CD4-positive, alpha-beta T cell (primary cell): ENCODE measurements around the gene PMF1. TPM values are rescaled to one million over a fixed set of nuclear protein-coding genes. Genes with fewer than 3 reads are reported as not detected.

Source experiments
- ATAC-seq: fragments of 200-7000 bp; cut with Tn5 transposase; one replicate; pipeline ENCODE4 v1.10.0; 2022; ENCODE audit warnings: mild to moderate bottlenecking; ENCODE audit not compliant: poor library complexity
- CTCF ChIA-PET: fragments of 350-600 bp; sonication (Branson Sonifier 250); formaldehyde crosslinking; loops from one replicate; lab custom pipeline; 2021; ENCODE audit warnings: antibody characterized with exemption, inconsistent platforms; lab: Charles Lee
- POLR2A ChIA-PET: fragments of 350-600 bp; sonication (Branson Sonifier 250); formaldehyde crosslinking; loops from one replicate; lab custom pipeline; 2021; ENCODE audit warnings: antibody characterized with exemption, inconsistent platforms; lab: Charles Lee
- DNase-seq, 14 experiments: peaks; one replicate each; pipeline ENCODE4 v3.0.0-alpha.2; 2013 to 2020; ENCODE audit warnings: mixed read lengths in 2 of 14
- H3K27ac ChIP-seq, 2 donors: one replicate each; pipeline versions ENCODE4 v1.5.1 to v1.7.0; 2013; ENCODE audit warnings: low read length in 2 of 2, low read depth in 1 of 2, mild to moderate bottlenecking in 1 of 2
- H3K27me3 ChIP-seq, 2 experiments: 1 replicate in 1 of 2; 2 replicates in 1 of 2; pipeline versions ENCODE4 v1.6.1 to v1.7.0; 2013; ENCODE audit warnings: low read length in 2 of 2, control low read depth in 1 of 2, mild to moderate bottlenecking in 1 of 2, moderate library complexity in 1 of 2; ENCODE audit not compliant: insufficient read depth in 2 of 2, control insufficient read depth in 1 of 2
- H3K36me3 ChIP-seq: one replicate; pipeline ENCODE4 v1.6.1; 2013; ENCODE audit warnings: low read length, control low read depth; ENCODE audit not compliant: insufficient read depth
- H3K4me1 ChIP-seq: one replicate; pipeline ENCODE4 v1.6.1; 2013; ENCODE audit warnings: low read length, control low read depth; ENCODE audit not compliant: insufficient read depth
- H3K4me3 ChIP-seq: one replicate; pipeline ENCODE4 v1.5.1; 2013; ENCODE audit warnings: mild to moderate bottlenecking, low read length, moderate library complexity
- H3K9me3 ChIP-seq, 2 experiments: 1 replicate in 1 of 2; 2 replicates in 1 of 2; pipeline versions ENCODE4 v1.6.1 to v1.7.0; 2013; ENCODE audit warnings: low read length in 2 of 2, mild to moderate bottlenecking in 2 of 2, control low read depth in 1 of 2, moderate library complexity in 1 of 2; ENCODE audit not compliant: control insufficient read depth in 1 of 2, insufficient read depth in 1 of 2
- H3K27ac Mint-ChIP-seq: one replicate; pipeline ENCODE4 v1.8.0; 2020; ENCODE audit warnings: mixed read lengths
- H3K27me3 Mint-ChIP-seq: one replicate; pipeline ENCODE4 v1.8.0; 2021; ENCODE audit warnings: mixed read lengths
- H3K36me3 Mint-ChIP-seq: one replicate; pipeline ENCODE4 v1.8.0; 2021; ENCODE audit warnings: low read depth, mixed read lengths
- H3K4me1 Mint-ChIP-seq: one replicate; pipeline ENCODE4 v1.8.0; 2021; ENCODE audit warnings: low read depth, mixed read lengths
- H3K4me3 Mint-ChIP-seq: one replicate; pipeline ENCODE4 v1.8.0; 2020; ENCODE audit warnings: mild to moderate bottlenecking, mixed read lengths
- H3K9me3 Mint-ChIP-seq: one replicate; pipeline ENCODE4 v1.8.0; 2020; ENCODE audit warnings: mixed read lengths
- CTCF ChIP-seq: fragments of 200-600 bp; IDR thresholded peaks from one replicate; pipeline ENCODE4 v1.8.0; 2022; ENCODE audit warnings: antibody characterized with exemption, mild to moderate bottlenecking
- intact Hi-C, 2 experiments: fragments of 100-400 bp; cut with DNase I in 1 of 2; cut with micrococcal nuclease in 1 of 2; formaldehyde crosslinking; loops; one replicate each; pipeline versions ENCODE4 v1.15.1 to v1.9.0; 2023 to 2025; cut with DNase I, micrococcal nuclease
- total RNA-seq, 174 experiments: library from RNA in 2 of 174; stranded (reverse) in 2 of 174; gene quantifications; one replicate each; pipeline ENCODE4 v1.2.3 and lab custom pipeline; 2021 to 2026

Gene PMF1
- total RNA-seq, 2 experiments from 2014 or later = 58.0 to 61.2 TPM

- CTCF ChIA-PET = no interaction called here
- POLR2A ChIA-PET = interaction anchor here (3.7 kb wide), 1 partner anchor 17 kb away, joined by 46 read pairs; the partner anchor contains the start of gene PMF1
- Mint-ChIP-seq H3K4me3 (peak overlapping the region; percentile 95), H3K27me3 (no peaks in the 10 kb centered on the region), H3K9me3 (no peaks in the 10 kb centered on the region), H3K4me1 (peaks cover 58% of the 10 kb centered on the region), H3K36me3 (peaks cover 51% of the 10 kb centered on the region), H3K27ac (no peak overlapping the region)
- no peaks in the 10 kb centered on the region for H3K27me3 ChIP-seq
- intact Hi-C loops = no loop called here
- DNase-seq (no peak), ATAC-seq (no peak)
- peaks cover 40% of the 10 kb centered on the region for H3K36me3 ChIP-seq
- TF ChIP-seq CTCF = no peak
- no peaks in the 10 kb centered on the region for H3K9me3 ChIP-seq
- no peak overlapping the region for H3K4me3 ChIP-seq
- no peak overlapping the region for H3K27ac ChIP-seq
- peaks cover 56% of the 10 kb centered on the region for H3K4me1 ChIP-seq
Measured at GRCh38 chr1:156195853-156196252, 17.0 kb upstream of the PMF1 start.

- DNase-seq (no peak), ATAC-seq (no peak)
- Mint-ChIP-seq H3K27me3 (no peaks in the 10 kb centered on the region), H3K27ac (no peak overlapping the region), H3K4me1 (peaks cover 58% of the 10 kb centered on the region), H3K36me3 (peaks cover 51% of the 10 kb centered on the region), H3K4me3 (peak overlapping the region; percentile 95), H3K9me3 (no peaks in the 10 kb centered on the region)
- H3K4me3 ChIP-seq = no peak overlapping the region
- intact Hi-C loops = no loop called here
- H3K9me3 ChIP-seq = no peaks in the 10 kb centered on the region
- CTCF ChIA-PET = no interaction called here
- no peaks in the 10 kb centered on the region for H3K27me3 ChIP-seq
- no peak for TF ChIP-seq CTCF
- H3K27ac ChIP-seq = no peak overlapping the region
- peaks cover 56% of the 10 kb centered on the region for H3K4me1 ChIP-seq
- POLR2A ChIA-PET = interaction anchor here (2.1 kb wide), 1 partner anchor 16 kb away, joined by 7 read pairs; the partner anchor contains the start of gene PMF1
- H3K36me3 ChIP-seq = peaks cover 41% of the 10 kb centered on the region
Measured at GRCh38 chr1:156196445-156196844, 16.4 kb upstream of the PMF1 start.

GRCh38 chr1:156198831-156199349 lies 13.9 kb upstream of the PMF1 start:
- DNase-seq (no peak), ATAC-seq (no peak)
- H3K36me3 Mint-ChIP-seq = peaks cover 46% of the 10 kb centered on the region
- peaks cover 59% of the 10 kb centered on the region for H3K36me3 ChIP-seq
- intact Hi-C loops = no loop called here
- H3K4me1 ChIP-seq = peaks cover 49% of the 10 kb centered on the region
- H3K4me3 ChIP-seq = no peak overlapping the region
- no peaks in the 10 kb centered on the region for H3K9me3 ChIP-seq
- H3K27ac ChIP-seq = no peak overlapping the region
- peak overlapping the region; percentile 12 for H3K4me3 Mint-ChIP-seq
- ChIA-PET POLR2A (interaction anchor here (3.6 kb wide), 1 partner anchor 14 kb away, joined by 10 read pairs; the partner anchor contains the start of gene PMF1), CTCF (interaction anchor here (2.1 kb wide), 1 partner anchor 26 kb away, joined by 9 read pairs; no protein-coding TSS in a partner anchor)
- no peak for TF ChIP-seq CTCF
- H3K27ac Mint-ChIP-seq = peak overlapping the region; percentile 3
- no peaks in the 10 kb centered on the region for H3K27me3 Mint-ChIP-seq
- no peaks in the 10 kb centered on the region for H3K9me3 Mint-ChIP-seq
- H3K27me3 ChIP-seq = no peaks in the 10 kb centered on the region
- peaks cover 53% of the 10 kb centered on the region for H3K4me1 Mint-ChIP-seq
